ENCODE data around the gene MAMSTR. TPM values are rescaled to one million over a fixed set of nuclear protein-coding genes. Genes with fewer than 3 reads are reported as not detected.
"Not testable (repeated sequence)": the region's sequence is repeated elsewhere in the genome, so short reads cannot be mapped to it uniquely, and the experiment has no call there.

Gene MAMSTR
- total RNA-seq, 3 donors from 2014 or later (not counting 1 experiment from before 2014, with no cell fraction given): 0.56 to 1.2 (median 0.98) TPM

DNA sequence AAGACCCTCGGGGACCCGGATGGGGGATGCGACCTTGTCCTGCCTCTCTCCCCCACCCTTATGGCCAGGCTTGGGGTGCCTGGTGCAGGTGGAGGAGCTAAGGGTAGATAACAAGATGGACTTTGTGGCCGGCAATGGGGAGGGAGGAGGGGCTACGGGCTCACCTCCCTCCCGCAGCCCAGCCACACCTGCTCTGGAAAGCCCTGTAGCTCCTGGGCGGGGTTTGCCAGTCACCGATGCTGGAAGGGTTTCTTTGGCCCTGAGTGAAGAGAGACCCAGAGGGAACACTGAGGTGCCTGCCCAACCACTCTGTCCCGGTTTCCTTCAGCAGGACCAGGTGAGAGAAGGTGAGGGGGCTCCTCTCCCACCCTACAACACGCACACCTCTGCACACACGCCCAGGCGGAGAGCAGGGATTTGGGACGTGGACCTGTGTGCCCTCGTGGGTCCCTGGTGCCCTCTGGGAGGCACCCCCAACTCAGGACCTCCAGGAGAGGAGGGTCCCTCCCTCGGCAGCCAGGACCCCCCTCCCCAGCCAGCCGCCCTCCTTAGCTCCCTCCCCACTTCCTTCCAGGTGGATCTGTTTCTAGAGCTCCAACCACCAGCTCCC, 23.7 kb downstream of the MAMSTR start, which contains the start of gene FUT2:
Gene FUT2, plus strand, starts transcription at position 229 of the 610 bp plus-strand sequence. CDS start 6,986 bp downstream, outside the sequence.
- intact Hi-C loops (cut with micrococcal nuclease): no loop called here
- H3K4me3 ChIP-seq (ENCODE audit: low read length): no peak within 1 kb of the TSS

DNA sequence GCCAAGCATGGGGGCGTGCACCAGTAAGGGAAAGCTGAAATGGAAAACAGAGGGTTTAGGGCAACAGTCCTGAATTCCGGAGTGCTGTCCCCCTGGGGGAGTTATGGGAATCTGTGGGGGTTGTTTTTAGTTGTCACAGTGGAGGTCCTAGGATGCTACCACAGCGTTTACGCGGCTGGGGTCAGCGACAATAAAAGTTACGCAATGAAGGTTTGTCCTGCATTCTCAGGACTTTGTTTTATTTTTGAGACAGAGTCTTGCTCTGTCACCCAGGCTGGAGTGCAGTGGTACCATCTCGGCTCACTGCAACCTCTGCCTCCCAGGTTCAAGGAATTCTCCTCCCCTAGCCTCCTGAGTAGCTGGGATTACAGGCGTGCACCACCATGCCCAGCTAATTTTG, 25.9 kb downstream of the MAMSTR start:
- DNase-seq; intact Hi-C loops (cut with micrococcal nuclease); H3K9me3 ChIP-seq (ENCODE audit: control insufficient read depth, insufficient read depth, low read length); H3K36me3 Mint-ChIP-seq; H3K36me3 ChIP-seq (ENCODE audit: control insufficient read depth, insufficient read depth, low read length); H3K27ac Mint-ChIP-seq; H3K27ac ChIP-seq (ENCODE audit: low read length); H3K4me3 Mint-ChIP-seq; ATAC-seq; H3K9me3 Mint-ChIP-seq; H3K4me3 ChIP-seq (ENCODE audit: low read length): not testable (repeated sequence)
- peaks cover 11% of the 10 kb centered on the region for H3K27me3 ChIP-seq (ENCODE audit: control insufficient read depth, insufficient read depth, low read length)
- Mint-ChIP-seq H3K27me3 (ENCODE audit: low read depth in 2 of 2) (peaks cover 10 to 13% of the 10 kb centered on the region in 2 donors), H3K4me1 (peaks cover 5 to 11% of the 10 kb centered on the region in 2 donors)
- H3K4me1 ChIP-seq (ENCODE audit: control insufficient read depth, insufficient read depth, low read length): peaks cover 11% of the 10 kb centered on the region
- 97% methylated on average over 8 of the region's 9 CpGs for WGBS (ENCODE audit: insufficient coverage)

More for the DNA sequence above, 23.7 kb downstream of the MAMSTR start, which contains the start of gene FUT2:
- Mint-ChIP-seq H3K27ac (peak within 1 kb of the TSS in 1 of 2 donors; percentile 65), H3K36me3 (no peaks in the 10 kb centered on the region), H3K4me1 (peaks cover 5 to 11% of the 10 kb centered on the region in 2 donors), H3K4me3 (no peak within 1 kb of the TSS), H3K27me3 (ENCODE audit: low read depth in 2 of 2) (peaks cover 10 to 13% of the 10 kb centered on the region in 2 donors), H3K9me3 (no peaks in the 10 kb centered on the region)
- Histone ChIP-seq H3K9me3 (ENCODE audit: control insufficient read depth, insufficient read depth, low read length) (no peaks in the 10 kb centered on the region), H3K27me3 (ENCODE audit: control insufficient read depth, insufficient read depth, low read length) (peaks cover 11% of the 10 kb centered on the region), H3K4me1 (ENCODE audit: control insufficient read depth, insufficient read depth, low read length) (peaks cover 11% of the 10 kb centered on the region), H3K36me3 (ENCODE audit: control insufficient read depth, insufficient read depth, low read length) (no peaks in the 10 kb centered on the region), H3K27ac (ENCODE audit: low read length) (no peak within 1 kb of the TSS)
- DNase-seq (no peak), ATAC-seq (no peak)
- WGBS (ENCODE audit: insufficient coverage): 37% methylated on average over 13 of the region's 16 CpGs
- TF ChIP-seq, protein P1, sequence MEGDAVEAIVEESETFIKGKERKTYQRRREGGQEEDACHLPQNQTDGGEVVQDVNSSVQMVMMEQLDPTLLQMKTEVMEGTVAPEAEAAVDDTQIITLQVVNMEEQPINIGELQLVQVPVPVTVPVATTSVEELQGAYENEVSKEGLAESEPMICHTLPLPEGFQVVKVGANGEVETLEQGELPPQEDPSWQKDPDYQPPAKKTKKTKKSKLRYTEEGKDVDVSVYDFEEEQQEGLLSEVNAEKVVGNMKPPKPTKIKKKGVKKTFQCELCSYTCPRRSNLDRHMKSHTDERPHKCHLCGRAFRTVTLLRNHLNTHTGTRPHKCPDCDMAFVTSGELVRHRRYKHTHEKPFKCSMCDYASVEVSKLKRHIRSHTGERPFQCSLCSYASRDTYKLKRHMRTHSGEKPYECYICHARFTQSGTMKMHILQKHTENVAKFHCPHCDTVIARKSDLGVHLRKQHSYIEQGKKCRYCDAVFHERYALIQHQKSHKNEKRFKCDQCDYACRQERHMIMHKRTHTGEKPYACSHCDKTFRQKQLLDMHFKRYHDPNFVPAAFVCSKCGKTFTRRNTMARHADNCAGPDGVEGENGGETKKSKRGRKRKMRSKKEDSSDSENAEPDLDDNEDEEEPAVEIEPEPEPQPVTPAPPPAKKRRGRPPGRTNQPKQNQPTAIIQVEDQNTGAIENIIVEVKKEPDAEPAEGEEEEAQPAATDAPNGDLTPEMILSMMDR (IDR thresholded peaks at IDR 0.05): no peak

- ATAC-seq: no peak
- no peak overlapping the region for H3K4me3 ChIP-seq (ENCODE audit: low read length)
- no peak overlapping the region for H3K27ac Mint-ChIP-seq
- no peaks in the 10 kb centered on the region for H3K36me3 Mint-ChIP-seq
- no peaks in the 10 kb centered on the region for H3K27me3 Mint-ChIP-seq (ENCODE audit: low read depth in 2 of 2)
- H3K27me3 ChIP-seq (ENCODE audit: control insufficient read depth, insufficient read depth, low read length): no peaks in the 10 kb centered on the region
- 88% methylated on average over 6 of the region's 7 CpGs for WGBS (ENCODE audit: insufficient coverage)
- no peak overlapping the region for H3K27ac ChIP-seq (ENCODE audit: low read length)
- no peaks in the 10 kb centered on the region for H3K36me3 ChIP-seq (ENCODE audit: control insufficient read depth, insufficient read depth, low read length)
- no peaks in the 10 kb centered on the region for H3K4me1 Mint-ChIP-seq
- H3K4me1 ChIP-seq (ENCODE audit: control insufficient read depth, insufficient read depth, low read length): no peaks in the 10 kb centered on the region
- H3K9me3 Mint-ChIP-seq: no peaks in the 10 kb centered on the region
- intact Hi-C loops (cut with micrococcal nuclease): no loop called here
- no peaks in the 10 kb centered on the region for H3K9me3 ChIP-seq (ENCODE audit: control insufficient read depth, insufficient read depth, low read length)
- TF ChIP-seq, protein P1 (IDR thresholded peaks at IDR 0.05): no peak
- DNase-seq: no peak
- H3K4me3 Mint-ChIP-seq: no peak overlapping the region
Observed at GRCh38 chr19:48689449-48689848, 30.1 kb downstream of the MAMSTR start.

DNA sequence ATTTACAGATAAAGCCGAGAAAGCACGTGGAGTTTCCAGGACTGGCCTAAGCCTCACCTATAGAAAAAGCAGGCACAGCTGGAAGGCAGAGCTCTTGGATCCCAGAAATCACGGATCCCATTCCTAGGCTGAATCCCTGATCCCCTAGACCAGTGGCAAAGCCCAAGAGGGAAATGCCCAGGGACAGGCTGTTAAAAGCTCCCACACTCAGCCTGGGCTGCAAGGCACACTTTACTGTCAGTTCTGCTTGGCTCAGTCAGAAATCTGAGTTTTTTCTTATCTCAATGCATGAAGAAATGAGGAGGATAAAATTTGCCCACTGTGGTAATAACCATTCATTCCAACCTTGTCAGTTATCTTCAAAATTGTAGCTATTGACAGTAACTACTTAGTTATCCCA, 31.7 kb downstream of the MAMSTR start:
- no peaks in the 10 kb centered on the region for H3K27me3 Mint-ChIP-seq (ENCODE audit: low read depth in 2 of 2)

DNA sequence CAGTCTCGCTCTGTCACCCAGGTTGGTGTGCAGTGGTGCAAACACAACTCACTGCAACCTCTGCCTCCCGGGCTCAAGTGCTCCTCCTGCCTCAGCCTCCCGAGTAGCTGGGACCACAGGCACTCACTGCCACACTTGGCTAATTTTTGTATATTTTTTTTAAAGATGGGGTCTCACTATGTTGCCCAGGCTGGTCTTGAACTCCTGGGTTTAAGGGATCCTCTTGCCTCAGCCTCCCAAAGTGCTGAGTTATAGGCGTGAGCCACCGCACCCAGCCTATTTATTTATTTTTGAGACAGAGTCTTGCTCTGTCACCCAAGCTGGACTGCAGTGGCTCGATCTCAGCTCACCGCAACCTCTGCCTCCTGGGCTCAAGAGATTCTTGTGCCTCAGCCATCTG, 32.9 kb downstream of the MAMSTR start:
- H3K9me3 ChIP-seq (ENCODE audit: control insufficient read depth, insufficient read depth, low read length); H3K4me3 ChIP-seq (ENCODE audit: low read length); intact Hi-C loops (cut with micrococcal nuclease); H3K4me3 Mint-ChIP-seq; H3K36me3 Mint-ChIP-seq; ATAC-seq; H3K4me1 Mint-ChIP-seq; H3K27ac Mint-ChIP-seq; H3K4me1 ChIP-seq (ENCODE audit: control insufficient read depth, insufficient read depth, low read length); H3K36me3 ChIP-seq (ENCODE audit: control insufficient read depth, insufficient read depth, low read length); H3K27me3 ChIP-seq (ENCODE audit: control insufficient read depth, insufficient read depth, low read length); H3K9me3 Mint-ChIP-seq; DNase-seq; H3K27me3 Mint-ChIP-seq (ENCODE audit: low read depth in 2 of 2); H3K27ac ChIP-seq (ENCODE audit: low read length): not testable (repeated sequence)
- WGBS (ENCODE audit: insufficient coverage): 90% methylated on average over 7 of the region's 7 CpGs

More for the DNA sequence above, 31.7 kb downstream of the MAMSTR start:
- no peaks in the 10 kb centered on the region for H3K4me1 ChIP-seq (ENCODE audit: control insufficient read depth, insufficient read depth, low read length)
- H3K9me3 ChIP-seq (ENCODE audit: control insufficient read depth, insufficient read depth, low read length): no peaks in the 10 kb centered on the region
- TF ChIP-seq, protein P1 (IDR thresholded peaks at IDR 0.05): no peak
- Mint-ChIP-seq H3K27ac (no peak overlapping the region), H3K4me1 (no peaks in the 10 kb centered on the region), H3K36me3 (no peaks in the 10 kb centered on the region), H3K9me3 (no peaks in the 10 kb centered on the region), H3K4me3 (no peak overlapping the region)
- intact Hi-C loops (cut with micrococcal nuclease): no loop called here
- H3K36me3 ChIP-seq (ENCODE audit: control insufficient read depth, insufficient read depth, low read length): no peaks in the 10 kb centered on the region
- no peak overlapping the region for H3K27ac ChIP-seq (ENCODE audit: low read length)
- WGBS (ENCODE audit: insufficient coverage): 91% methylated on average over 3 of the region's 3 CpGs
- no peak for ATAC-seq
- H3K27me3 ChIP-seq (ENCODE audit: control insufficient read depth, insufficient read depth, low read length): no peaks in the 10 kb centered on the region
- no peak overlapping the region for H3K4me3 ChIP-seq (ENCODE audit: low read length)
- DNase-seq: no peak

All from natural killer cell (primary cell).